HG02885 (cell line): ENCODE results near the gene MYCBPAP.
"Not testable (repeated sequence)": the region's sequence is repeated elsewhere in the genome, so short reads cannot be mapped to it uniquely, and the experiment has no call there.

Experiments
- ATAC-seq: cut with Tn5 transposase; IDR thresholded peaks from one replicate; pipeline ENCODE4 v1.9.1; 2021; ENCODE audit warnings: mild to moderate bottlenecking; ENCODE audit not compliant: unreplicated experiment, poor library complexity

Gene MYCBPAP

GRCh38 chr17:50470426-50470825 lies 37.8 kb upstream of the MYCBPAP start:
- no peak for ATAC-seq

GRCh38 chr17:50471009-50471905 lies 37.0 kb upstream of the MYCBPAP start:
- no peak for ATAC-seq

- ATAC-seq = no peak
These were observed 36.0 kb upstream of the MYCBPAP start for GRCh38 chr17:50472286-50472685.

- not testable (repeated sequence) for ATAC-seq
These were observed 35.5 kb upstream of the MYCBPAP start for GRCh38 chr17:50472761-50473161.

- ATAC-seq = no peak
These were observed 34.3 kb upstream of the MYCBPAP start for GRCh38 chr17:50473901-50474300.

GRCh38 chr17:50474523-50474922 lies 33.7 kb upstream of the MYCBPAP start:
- no peak for ATAC-seq

GRCh38 chr17:50475362-50475761 lies 32.9 kb upstream of the MYCBPAP start:
- no peak for ATAC-seq

- not testable (repeated sequence) for ATAC-seq
These were observed 32.3 kb upstream of the MYCBPAP start for GRCh38 chr17:50475775-50476544.

- ATAC-seq = no peak
These were observed 31.5 kb upstream of the MYCBPAP start for GRCh38 chr17:50476545-50477315.

- no peak for ATAC-seq
These were observed 30.3 kb upstream of the MYCBPAP start for GRCh38 chr17:50477976-50478375.

- ATAC-seq = peak; percentile 81
These were observed 29.6 kb upstream of the MYCBPAP start, which contains the start of gene RSAD1 for GRCh38 chr17:50478391-50479381. RSAD1 (plus strand) TSS chr17:50478860; CDS start chr17:50478885, 25 bp downstream.

- peak; percentile 40 for ATAC-seq
These were observed 28.6 kb upstream of the MYCBPAP start for GRCh38 chr17:50479522-50480141.

GRCh38 chr17:50480142-50480764 lies 28.0 kb upstream of the MYCBPAP start:
- no peak for ATAC-seq

GRCh38 chr17:50480854-50481490 lies 27.3 kb upstream of the MYCBPAP start:
- no peak for ATAC-seq

GRCh38 chr17:50481648-50482047 lies 26.6 kb upstream of the MYCBPAP start:
- ATAC-seq = no peak

GRCh38 chr17:50482110-50482509 lies 26.1 kb upstream of the MYCBPAP start:
- ATAC-seq = no peak

GRCh38 chr17:50482516-50482915 lies 25.7 kb upstream of the MYCBPAP start:
- peak; percentile 38 for ATAC-seq

- ATAC-seq = no peak
These were observed 25.0 kb upstream of the MYCBPAP start for GRCh38 chr17:50483266-50483665.
